ENCODE measurements around the gene CLDN14.

Gene CLDN14

DNA sequence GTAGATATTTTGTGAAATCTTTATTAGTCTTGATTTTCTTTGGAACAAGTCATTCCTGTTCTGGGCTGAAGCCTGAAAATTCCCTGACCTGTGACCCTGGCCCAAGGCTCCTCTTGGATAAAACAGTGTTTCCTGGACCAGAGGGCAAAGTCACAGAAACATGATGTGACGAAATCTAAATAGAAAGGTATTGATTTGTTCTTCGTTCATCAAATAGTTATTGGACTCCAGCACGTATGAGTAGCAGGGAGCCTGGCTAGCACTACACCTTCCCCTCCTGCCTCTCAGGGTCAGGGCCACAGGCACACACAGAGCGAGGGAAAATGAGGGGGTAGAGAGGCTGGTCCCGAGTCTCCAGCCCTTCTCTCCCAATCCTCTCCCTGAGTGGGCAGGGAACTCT lies 1.7 kb upstream of the CLDN14 start:
- H2BK15ac ChIP-seq (replicated peaks; ENCODE audit: low read depth) = no peak overlapping the region
- H2BK120ac ChIP-seq (ENCODE audit: low read depth, low read length) = no peak overlapping the region
- no peak for DNase-seq
- H3K27me3 ChIP-seq (ENCODE audit: insufficient read depth, low read length, poor library complexity) = no peaks in the 10 kb centered on the region
- no peak overlapping the region for H3K23ac ChIP-seq (ENCODE audit: low read length)
- H3K4ac ChIP-seq (ENCODE audit: low read depth, low read length) = no peak overlapping the region
- no peak overlapping the region for H4K8ac ChIP-seq (ENCODE audit: low read depth, low read length)
- no peaks in the 10 kb centered on the region for H3K79me1 ChIP-seq (ENCODE audit: low read length)
- no peak overlapping the region for H3K27ac ChIP-seq (ENCODE audit: low read depth, low read length)
- H3K79me2 ChIP-seq (ENCODE audit: control insufficient read depth, insufficient read depth, low read length) = no peaks in the 10 kb centered on the region
- H3K56ac ChIP-seq (ENCODE audit: low read length) = no peak overlapping the region
- H3K4me2 ChIP-seq (ENCODE audit: low read length) = no peak overlapping the region
- H4K5ac ChIP-seq (ENCODE audit: low read length) = no peak overlapping the region
- H3K4me3 ChIP-seq (ENCODE audit: low read length) = no peak overlapping the region
- no peak overlapping the region for H3K9ac ChIP-seq (ENCODE audit: low read length)
- H3K4me1 ChIP-seq (ENCODE audit: control insufficient read depth, low read depth, low read length) = no peaks in the 10 kb centered on the region
- WGBS (ENCODE audit: extremely low coverage, insufficient coverage, low lambda C conversion rate) = no CpG with 5 or more reads among the region's 5 CpGs
- no peak overlapping the region for H2AK5ac ChIP-seq (ENCODE audit: low read length)
- no peak overlapping the region for H3K18ac ChIP-seq (ENCODE audit: low read length)
- H3K36me3 ChIP-seq (ENCODE audit: control insufficient read depth, insufficient read depth, low read length) = no peaks in the 10 kb centered on the region
- no peak overlapping the region for H2BK5ac ChIP-seq (ENCODE audit: low read length)

DNA sequence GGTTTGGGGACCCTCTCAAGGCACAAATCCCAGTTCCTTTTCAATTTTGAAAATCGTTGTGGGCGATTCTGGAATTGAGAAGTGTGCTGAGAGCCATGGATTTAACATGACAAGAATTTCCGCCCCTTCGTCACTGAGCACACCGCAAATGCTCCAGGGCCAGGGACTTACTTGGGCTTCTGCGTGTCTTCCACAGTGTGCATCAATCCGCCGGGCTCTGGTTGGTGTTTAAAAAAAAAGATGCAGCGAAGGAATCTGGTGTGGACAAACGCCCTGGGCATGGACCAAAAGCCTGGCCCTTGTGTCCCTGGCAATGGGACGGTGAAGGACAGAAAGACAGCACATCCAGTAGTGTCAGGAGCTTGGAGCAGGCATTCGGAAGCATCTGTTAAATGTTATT lies 696 bp upstream of the CLDN14 start:
- H3K4ac ChIP-seq (ENCODE audit: low read depth, low read length) = no peak overlapping the region

DNA sequence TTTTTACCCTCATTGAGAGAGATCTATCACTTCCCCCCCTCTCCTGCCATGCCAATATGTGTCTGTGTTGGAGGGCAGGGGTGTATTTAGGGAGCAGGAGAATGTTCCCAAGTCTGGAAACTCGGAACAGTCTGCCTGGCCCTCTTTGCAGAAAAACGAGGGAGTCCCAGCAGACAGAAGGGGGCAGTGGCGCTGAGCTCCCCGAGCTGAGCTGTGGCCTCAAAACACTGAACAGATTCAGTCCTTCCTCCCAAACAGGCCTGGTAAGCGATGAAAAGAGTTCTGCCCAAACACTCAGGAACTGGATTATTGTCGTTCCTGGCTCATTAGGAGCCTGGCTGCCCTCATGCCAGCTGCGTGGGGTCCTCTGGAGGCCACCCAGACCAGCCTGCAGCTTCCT lies 981 bp downstream of the CLDN14 start:
- Histone ChIP-seq H3K9ac (ENCODE audit: low read length) (no peak overlapping the region), H2BK15ac (replicated peaks; ENCODE audit: low read depth) (no peak overlapping the region), H4K8ac (ENCODE audit: low read depth, low read length) (no peak overlapping the region), H3K36me3 (ENCODE audit: control insufficient read depth, insufficient read depth, low read length) (no peaks in the 10 kb centered on the region), H2BK120ac (ENCODE audit: low read depth, low read length) (no peak overlapping the region), H2BK5ac (ENCODE audit: low read length) (no peak overlapping the region), H2AK5ac (ENCODE audit: low read length) (no peak overlapping the region), H3K23ac (ENCODE audit: low read length) (no peak overlapping the region), H3K4me3 (ENCODE audit: low read length) (no peak overlapping the region), H3K18ac (ENCODE audit: low read length) (no peak overlapping the region), H3K27me3 (ENCODE audit: insufficient read depth, low read length, poor library complexity) (no peaks in the 10 kb centered on the region), H3K4ac (ENCODE audit: low read depth, low read length) (no peak overlapping the region), H3K4me2 (ENCODE audit: low read length) (no peak overlapping the region), H4K5ac (ENCODE audit: low read length) (no peak overlapping the region), H3K27ac (ENCODE audit: low read depth, low read length) (no peak overlapping the region), H3K4me1 (ENCODE audit: control insufficient read depth, low read depth, low read length) (no peaks in the 10 kb centered on the region), H3K79me2 (ENCODE audit: control insufficient read depth, insufficient read depth, low read length) (no peaks in the 10 kb centered on the region), H3K56ac (ENCODE audit: low read length) (no peak overlapping the region), H3K79me1 (ENCODE audit: low read length) (no peaks in the 10 kb centered on the region)
- DNase-seq = peak; percentile 17
- WGBS (ENCODE audit: extremely low coverage, insufficient coverage, low lambda C conversion rate) = no CpG with 5 or more reads among the region's 7 CpGs

More for the DNA sequence above, 696 bp upstream of the CLDN14 start:
- WGBS (ENCODE audit: extremely low coverage, insufficient coverage, low lambda C conversion rate) = no CpG with 5 or more reads among the region's 12 CpGs
- DNase-seq = no peak
- no peaks in the 10 kb centered on the region for H3K79me2 ChIP-seq (ENCODE audit: control insufficient read depth, insufficient read depth, low read length)
- H3K23ac ChIP-seq (ENCODE audit: low read length) = no peak overlapping the region
- H2AK5ac ChIP-seq (ENCODE audit: low read length) = no peak overlapping the region
- no peak overlapping the region for H3K9ac ChIP-seq (ENCODE audit: low read length)
- H3K4me3 ChIP-seq (ENCODE audit: low read length) = no peak overlapping the region
- H2BK5ac ChIP-seq (ENCODE audit: low read length) = no peak overlapping the region
- no peaks in the 10 kb centered on the region for H3K36me3 ChIP-seq (ENCODE audit: control insufficient read depth, insufficient read depth, low read length)
- no peak overlapping the region for H3K56ac ChIP-seq (ENCODE audit: low read length)
- no peak overlapping the region for H4K8ac ChIP-seq (ENCODE audit: low read depth, low read length)
- H3K4me2 ChIP-seq (ENCODE audit: low read length) = no peak overlapping the region
- H3K79me1 ChIP-seq (ENCODE audit: low read length) = no peaks in the 10 kb centered on the region
- no peak overlapping the region for H3K27ac ChIP-seq (ENCODE audit: low read depth, low read length)
- no peaks in the 10 kb centered on the region for H3K27me3 ChIP-seq (ENCODE audit: insufficient read depth, low read length, poor library complexity)
- no peak overlapping the region for H2BK120ac ChIP-seq (ENCODE audit: low read depth, low read length)
- H2BK15ac ChIP-seq (replicated peaks; ENCODE audit: low read depth) = no peak overlapping the region
- H4K5ac ChIP-seq (ENCODE audit: low read length) = no peak overlapping the region
- H3K18ac ChIP-seq (ENCODE audit: low read length) = no peak overlapping the region
- H3K4me1 ChIP-seq (ENCODE audit: control insufficient read depth, low read depth, low read length) = no peaks in the 10 kb centered on the region

DNA sequence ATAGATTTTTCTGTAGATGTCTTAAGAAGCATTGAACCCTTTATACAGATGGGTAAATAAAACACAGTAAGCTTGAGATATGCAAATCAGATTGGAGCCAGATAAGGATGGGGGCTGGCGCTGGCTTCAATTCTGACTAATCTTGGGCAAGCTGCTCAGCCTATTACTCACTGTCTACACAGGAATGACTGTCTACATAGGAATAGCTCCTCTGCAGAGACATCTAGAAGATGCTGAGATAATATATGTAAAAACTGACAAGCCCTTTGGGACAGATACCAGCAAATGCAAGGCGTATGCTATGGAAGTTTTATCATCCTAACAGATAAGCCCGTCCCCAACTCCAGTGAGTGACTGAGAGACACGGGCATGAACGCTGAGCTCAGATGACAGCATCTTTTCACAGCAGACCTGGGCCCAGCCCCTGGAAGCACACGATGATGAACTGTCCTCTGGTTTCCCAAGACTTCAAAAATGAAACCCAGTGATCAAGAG lies 1.7 kb downstream of the CLDN14 start:
- Histone ChIP-seq H3K23ac (ENCODE audit: low read length) (no peak overlapping the region), H2BK120ac (ENCODE audit: low read depth, low read length) (no peak overlapping the region), H3K56ac (ENCODE audit: low read length) (no peak overlapping the region), H2BK5ac (ENCODE audit: low read length) (no peak overlapping the region), H3K36me3 (ENCODE audit: control insufficient read depth, insufficient read depth, low read length) (no peaks in the 10 kb centered on the region), H3K27ac (ENCODE audit: low read depth, low read length) (no peak overlapping the region), H4K8ac (ENCODE audit: low read depth, low read length) (no peak overlapping the region), H3K4ac (ENCODE audit: low read depth, low read length) (no peak overlapping the region), H3K79me2 (ENCODE audit: control insufficient read depth, insufficient read depth, low read length) (no peaks in the 10 kb centered on the region), H3K79me1 (ENCODE audit: low read length) (no peaks in the 10 kb centered on the region), H3K27me3 (ENCODE audit: insufficient read depth, low read length, poor library complexity) (no peaks in the 10 kb centered on the region), H2BK15ac (replicated peaks; ENCODE audit: low read depth) (no peak overlapping the region), H3K4me1 (ENCODE audit: control insufficient read depth, low read depth, low read length) (no peaks in the 10 kb centered on the region), H3K4me2 (ENCODE audit: low read length) (no peak overlapping the region), H2AK5ac (ENCODE audit: low read length) (no peak overlapping the region), H3K4me3 (ENCODE audit: low read length) (no peak overlapping the region), H3K9ac (ENCODE audit: low read length) (no peak overlapping the region), H3K18ac (ENCODE audit: low read length) (no peak overlapping the region), H4K5ac (ENCODE audit: low read length) (no peak overlapping the region)
- WGBS (ENCODE audit: extremely low coverage, insufficient coverage, low lambda C conversion rate) = no CpG with 5 or more reads among the region's 6 CpGs
- peak; percentile 52 for DNase-seq

DNA sequence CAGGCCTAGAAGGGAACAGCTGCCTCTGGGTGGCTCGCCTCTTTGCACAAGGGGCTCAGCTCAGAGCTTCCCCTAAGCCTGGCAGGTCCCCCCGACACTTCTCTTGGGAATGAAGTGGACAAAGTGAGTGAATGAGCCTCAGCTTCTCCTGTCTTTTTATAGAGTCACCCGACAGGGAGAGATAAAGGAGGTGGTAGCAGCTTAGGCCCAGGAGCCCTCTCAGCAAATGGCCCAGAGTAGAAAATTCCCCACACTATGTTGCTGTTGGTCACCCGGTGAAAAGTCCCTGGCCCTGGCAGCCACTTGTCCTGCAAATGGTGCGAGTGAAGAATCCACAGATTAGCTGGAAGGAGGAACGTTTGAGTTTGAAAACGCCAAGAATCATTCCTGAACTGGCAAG lies 2.4 kb downstream of the CLDN14 start:
- no peaks in the 10 kb centered on the region for H3K79me2 ChIP-seq (ENCODE audit: control insufficient read depth, insufficient read depth, low read length)
- H3K18ac ChIP-seq (ENCODE audit: low read length) = no peak overlapping the region
- WGBS (ENCODE audit: extremely low coverage, insufficient coverage, low lambda C conversion rate) = no CpG with 5 or more reads among the region's 7 CpGs
- H3K79me1 ChIP-seq (ENCODE audit: low read length) = no peaks in the 10 kb centered on the region
- no peak overlapping the region for H3K9ac ChIP-seq (ENCODE audit: low read length)
- no peak overlapping the region for H4K8ac ChIP-seq (ENCODE audit: low read depth, low read length)
- no peak overlapping the region for H2BK120ac ChIP-seq (ENCODE audit: low read depth, low read length)
- H2BK15ac ChIP-seq (replicated peaks; ENCODE audit: low read depth) = no peak overlapping the region
- no peaks in the 10 kb centered on the region for H3K4me1 ChIP-seq (ENCODE audit: control insufficient read depth, low read depth, low read length)
- no peak overlapping the region for H3K56ac ChIP-seq (ENCODE audit: low read length)
- no peak overlapping the region for H3K4me2 ChIP-seq (ENCODE audit: low read length)
- H2AK5ac ChIP-seq (ENCODE audit: low read length) = no peak overlapping the region
- no peaks in the 10 kb centered on the region for H3K27me3 ChIP-seq (ENCODE audit: insufficient read depth, low read length, poor library complexity)
- H3K27ac ChIP-seq (ENCODE audit: low read depth, low read length) = no peak overlapping the region
- no peak for DNase-seq
- H3K36me3 ChIP-seq (ENCODE audit: control insufficient read depth, insufficient read depth, low read length) = no peaks in the 10 kb centered on the region
- H3K4ac ChIP-seq (ENCODE audit: low read depth, low read length) = no peak overlapping the region
- no peak overlapping the region for H2BK5ac ChIP-seq (ENCODE audit: low read length)
- no peak overlapping the region for H3K4me3 ChIP-seq (ENCODE audit: low read length)
- no peak overlapping the region for H3K23ac ChIP-seq (ENCODE audit: low read length)
- no peak overlapping the region for H4K5ac ChIP-seq (ENCODE audit: low read length)

DNA sequence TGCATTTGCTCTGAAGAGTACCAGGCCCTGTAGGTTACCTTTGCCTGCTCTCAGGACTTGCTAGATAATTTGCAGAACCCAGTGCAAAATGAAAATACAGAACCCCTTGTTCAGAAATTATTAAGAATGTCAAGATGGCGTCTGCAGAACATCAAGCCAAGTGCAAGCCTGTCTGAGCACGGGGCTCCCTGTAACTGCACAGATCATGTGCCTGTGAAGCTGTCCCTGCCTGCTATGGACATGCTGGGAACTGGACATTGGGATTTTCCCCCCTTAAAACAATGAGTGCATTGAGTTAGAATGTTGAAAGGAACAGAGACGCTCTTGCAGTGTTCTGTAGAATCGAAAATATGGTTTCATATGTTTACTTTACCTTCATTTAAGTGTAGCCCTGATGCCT lies 2.9 kb downstream of the CLDN14 start:
- Histone ChIP-seq H3K79me1 (ENCODE audit: low read length) (no peaks in the 10 kb centered on the region), H3K23ac (ENCODE audit: low read length) (no peak overlapping the region), H3K4me2 (ENCODE audit: low read length) (no peak overlapping the region), H2BK5ac (ENCODE audit: low read length) (no peak overlapping the region), H2AK5ac (ENCODE audit: low read length) (no peak overlapping the region), H3K9ac (ENCODE audit: low read length) (no peak overlapping the region), H3K4ac (ENCODE audit: low read depth, low read length) (no peak overlapping the region), H3K56ac (ENCODE audit: low read length) (no peak overlapping the region), H3K27ac (ENCODE audit: low read depth, low read length) (no peak overlapping the region), H3K36me3 (ENCODE audit: control insufficient read depth, insufficient read depth, low read length) (no peaks in the 10 kb centered on the region), H3K4me3 (ENCODE audit: low read length) (no peak overlapping the region), H4K5ac (ENCODE audit: low read length) (no peak overlapping the region), H3K79me2 (ENCODE audit: control insufficient read depth, insufficient read depth, low read length) (no peaks in the 10 kb centered on the region), H3K4me1 (ENCODE audit: control insufficient read depth, low read depth, low read length) (no peaks in the 10 kb centered on the region), H2BK120ac (ENCODE audit: low read depth, low read length) (no peak overlapping the region), H2BK15ac (replicated peaks; ENCODE audit: low read depth) (no peak overlapping the region), H4K8ac (ENCODE audit: low read depth, low read length) (no peak overlapping the region), H3K27me3 (ENCODE audit: insufficient read depth, low read length, poor library complexity) (no peaks in the 10 kb centered on the region), H3K18ac (ENCODE audit: low read length) (no peak overlapping the region)
- WGBS (ENCODE audit: extremely low coverage, insufficient coverage, low lambda C conversion rate) = no CpG with 5 or more reads among the region's 4 CpGs
- DNase-seq = no peak
